Activated CD4-positive, CD25-positive, alpha-beta regulatory T cell treated with anti-CD3 and anti-CD28 coated beads, Interleukin-2, amount 50 U/mL, for 16 hours (primary cell): ENCODE data around the gene FER.
"Not testable (repeated sequence)": the region's sequence is repeated elsewhere in the genome, so short reads cannot be mapped to it uniquely, and the experiment has no call there.

ENCODE experiments used
- DNase-seq: peaks from one replicate; pipeline ENCODE4 v3.0.0-alpha.2; 2020; ENCODE audit warnings: low read depth, low spot score

Gene FER

DNA sequence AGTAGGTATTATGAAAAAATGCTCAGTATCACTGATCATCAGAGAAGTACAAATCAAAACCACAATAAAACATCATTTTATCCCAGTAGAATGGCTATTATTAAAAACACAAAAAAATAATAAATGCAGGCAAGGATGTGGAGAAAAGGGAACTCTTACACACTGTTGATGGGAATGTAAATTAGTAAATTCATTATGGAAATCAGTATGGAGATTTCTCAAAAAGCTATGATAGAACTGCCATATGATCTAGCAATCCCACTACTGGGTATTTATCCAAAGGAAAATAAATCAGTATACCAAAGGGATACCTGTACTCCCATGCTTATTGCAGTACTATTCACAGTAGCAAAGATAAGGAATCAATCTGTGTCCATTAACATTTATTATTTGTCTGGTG, 209.6 kb downstream of the FER start:
- no peak for DNase-seq

GRCh38 chr5:108966910-108967309, 219.2 kb downstream of the FER start:
- no peak for DNase-seq

DNA sequence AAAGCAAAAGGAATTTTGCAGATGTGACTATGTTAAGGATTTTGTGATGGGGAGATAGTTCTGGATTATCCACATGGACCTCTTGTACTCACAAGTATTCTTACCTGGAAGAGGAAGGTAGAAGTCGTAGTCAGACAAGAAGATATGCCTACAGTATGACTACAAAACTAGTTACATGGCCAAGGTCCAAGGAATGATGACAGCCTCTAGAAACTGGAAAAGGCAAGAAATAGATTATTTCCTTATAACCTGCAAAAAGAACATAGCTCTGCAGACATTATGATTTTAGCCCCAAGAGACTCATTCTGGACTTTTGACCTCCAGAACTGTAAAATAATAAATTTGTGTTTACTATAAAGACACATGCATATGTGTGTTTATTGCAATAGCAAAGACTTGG, 226.9 kb downstream of the FER start:
- DNase-seq = no peak

GRCh38 chr5:108975697-108976096, 228.0 kb downstream of the FER start:
- no peak for DNase-seq

- no peak for DNase-seq
These were observed 235.9 kb downstream of the FER start for GRCh38 chr5:108983461-108984092.

GRCh38 chr5:108989761-108990392, 242.2 kb downstream of the FER start:
- no peak for DNase-seq

DNA sequence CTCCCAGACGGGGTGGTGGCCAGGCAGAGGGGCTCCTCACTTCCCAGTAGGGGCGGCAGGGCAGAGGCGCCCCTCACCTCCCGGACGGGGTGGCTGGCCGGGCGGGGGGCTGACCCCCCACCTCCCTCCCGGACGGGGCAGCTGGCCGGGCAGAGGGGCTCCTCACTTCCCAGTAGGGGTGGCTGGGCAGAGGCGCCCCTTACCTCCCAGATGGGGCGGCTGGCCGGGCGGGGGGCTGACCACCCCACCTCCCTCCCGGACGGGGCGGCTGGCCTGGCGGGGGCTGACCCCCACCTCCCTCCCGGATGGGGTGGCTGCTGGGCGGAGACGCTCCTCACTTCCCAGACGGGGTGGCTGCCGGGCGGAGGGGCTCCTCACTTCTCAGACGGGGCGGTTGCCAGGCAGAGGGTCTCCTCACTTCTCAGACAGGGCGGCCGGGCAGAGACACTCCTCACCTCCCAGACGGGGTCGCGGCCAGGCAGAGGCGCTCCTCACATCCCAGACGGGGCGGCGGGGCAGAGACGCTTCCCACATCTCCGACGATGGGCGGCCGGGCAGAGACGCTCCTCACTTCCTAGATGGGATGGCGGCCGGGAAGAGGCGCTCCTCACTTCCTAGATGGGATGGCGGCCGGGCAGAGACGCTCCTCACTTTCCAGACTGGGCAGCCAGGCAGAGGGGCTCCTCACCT, 244.8 kb downstream of the FER start:
- not testable (repeated sequence) for DNase-seq

DNA sequence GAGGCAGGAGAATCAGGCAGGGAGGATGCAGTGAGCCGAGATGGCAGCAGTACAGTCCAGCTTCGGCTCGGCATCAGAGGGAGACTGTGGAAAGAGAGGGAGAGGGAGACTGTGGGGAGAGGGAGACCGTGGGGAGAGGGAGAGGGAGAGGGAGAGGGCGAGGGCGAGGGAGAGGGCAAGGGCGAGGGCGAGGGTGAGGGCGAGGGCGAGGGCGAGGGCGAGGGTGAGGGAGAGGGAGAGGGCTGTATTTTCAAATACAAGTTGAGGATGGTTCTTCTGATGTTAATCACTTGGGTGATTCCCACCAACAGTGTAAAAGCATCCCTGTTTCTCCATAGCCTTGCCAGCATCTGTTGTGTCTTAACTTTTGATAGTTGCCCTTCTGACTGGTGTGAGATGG, 245.7 kb downstream of the FER start:
- DNase-seq = not testable (repeated sequence)

GRCh38 chr5:108997720-108998119, 250.0 kb downstream of the FER start:
- no peak for DNase-seq

DNA sequence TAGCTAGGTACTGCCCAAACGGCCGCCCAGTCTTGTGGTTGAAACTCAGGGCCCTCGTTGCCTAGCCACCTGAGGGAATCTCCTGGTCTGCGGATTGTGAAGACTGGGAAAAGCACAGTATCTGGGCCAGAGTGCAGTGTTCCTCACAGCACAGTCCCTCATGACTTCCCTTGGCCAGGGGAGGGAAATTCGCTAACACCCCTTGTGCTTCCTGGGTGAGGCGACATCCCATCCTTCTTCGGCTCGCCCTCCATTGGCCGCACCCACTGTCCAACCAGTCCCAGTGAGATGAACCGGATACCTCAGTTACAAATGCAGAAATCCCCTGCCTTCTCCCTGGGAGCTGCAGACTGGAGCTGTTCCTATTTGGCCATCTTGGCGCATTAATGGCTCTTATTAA, 250.5 kb downstream of the FER start:
- DNase-seq = no peak

GRCh38 chr5:109003928-109004327, 256.2 kb downstream of the FER start:
- DNase-seq = no peak

DNA sequence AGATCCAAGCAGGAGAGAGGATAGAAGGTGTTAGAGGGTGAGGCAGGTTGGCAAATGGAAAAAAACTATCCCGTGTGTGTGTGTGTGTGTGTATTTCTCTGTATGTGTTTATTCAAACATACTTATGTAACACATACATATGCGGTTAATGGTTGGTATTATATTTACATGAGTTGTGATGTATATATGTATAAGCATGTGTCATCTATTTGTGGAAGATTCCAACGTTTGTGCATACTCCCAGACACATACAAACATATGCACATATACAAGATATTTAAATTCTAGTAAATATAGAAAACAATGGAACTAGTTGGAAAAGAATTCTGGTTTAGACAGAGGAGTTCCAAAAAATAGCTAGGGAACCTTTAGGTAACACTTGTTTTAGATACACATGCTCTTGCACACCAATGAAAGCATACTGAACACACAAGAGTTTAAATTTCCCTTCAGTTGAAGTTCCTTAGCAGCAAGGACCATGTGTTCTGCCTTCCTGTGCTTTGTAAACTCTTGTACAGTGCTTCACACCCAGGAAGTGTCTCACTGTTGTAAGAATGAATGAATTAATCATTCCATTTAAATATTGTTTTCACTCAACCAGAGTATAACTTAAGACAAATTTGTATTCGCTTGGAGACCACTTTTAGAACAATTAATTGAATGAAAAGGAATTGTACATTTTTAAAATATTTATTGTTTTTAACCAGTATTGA, 257.8 kb downstream of the FER start:
- no peak for DNase-seq

GRCh38 chr5:109006129-109006528, 258.4 kb downstream of the FER start:
- no peak for DNase-seq

GRCh38 chr5:109016300-109016699, 268.6 kb downstream of the FER start:
- DNase-seq = no peak

- no peak for DNase-seq
These were observed 274.4 kb downstream of the FER start for GRCh38 chr5:109022056-109022455.

DNA sequence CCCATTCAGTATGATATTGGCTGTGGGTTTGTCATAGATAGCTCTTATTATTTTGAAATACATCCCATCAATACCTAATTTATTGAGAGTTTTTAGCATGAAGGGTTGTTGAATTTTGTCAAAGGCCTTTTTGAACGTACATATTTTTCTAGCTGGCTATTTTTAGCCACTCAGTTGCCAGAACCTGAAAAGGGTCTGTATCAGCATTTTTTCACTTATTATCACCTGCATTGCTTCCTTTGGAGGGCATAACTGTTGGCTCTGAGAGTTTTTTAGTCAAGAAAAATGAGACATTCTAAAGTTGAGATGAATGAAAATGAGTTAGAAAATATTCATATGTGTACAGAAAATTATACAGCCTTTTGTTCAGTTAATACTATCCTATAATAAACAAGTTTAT, 278.0 kb downstream of the FER start:
- not testable (repeated sequence) for DNase-seq

DNA sequence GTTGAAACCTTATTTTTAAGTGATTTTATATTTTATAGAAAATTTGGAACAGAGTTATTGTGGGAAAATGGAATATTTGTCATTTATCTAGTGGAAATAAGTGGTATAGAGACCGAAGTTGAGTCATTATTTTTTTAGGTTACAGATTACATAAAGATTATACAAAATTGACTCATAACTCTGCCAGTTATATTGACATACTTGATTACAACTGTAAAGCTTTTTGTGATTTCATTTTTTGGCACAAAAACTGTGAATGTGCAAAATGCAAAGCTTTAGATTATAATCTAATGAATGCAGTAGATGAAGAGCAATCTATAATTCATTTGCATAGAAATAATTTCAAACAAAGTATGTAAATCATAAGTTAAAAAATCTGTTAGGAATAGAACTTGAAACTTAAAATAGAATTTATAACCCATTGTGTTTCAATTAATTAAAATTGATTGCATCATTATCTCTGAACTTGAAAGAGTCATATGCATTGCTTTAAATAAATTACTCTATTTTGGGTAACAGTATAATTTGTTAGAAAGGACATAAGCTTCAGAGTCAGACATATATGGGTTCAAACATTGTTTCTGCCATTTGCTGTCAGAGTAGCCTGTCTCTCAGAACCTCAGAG, 280.4 kb downstream of the FER start:
- DNase-seq = no peak

DNA sequence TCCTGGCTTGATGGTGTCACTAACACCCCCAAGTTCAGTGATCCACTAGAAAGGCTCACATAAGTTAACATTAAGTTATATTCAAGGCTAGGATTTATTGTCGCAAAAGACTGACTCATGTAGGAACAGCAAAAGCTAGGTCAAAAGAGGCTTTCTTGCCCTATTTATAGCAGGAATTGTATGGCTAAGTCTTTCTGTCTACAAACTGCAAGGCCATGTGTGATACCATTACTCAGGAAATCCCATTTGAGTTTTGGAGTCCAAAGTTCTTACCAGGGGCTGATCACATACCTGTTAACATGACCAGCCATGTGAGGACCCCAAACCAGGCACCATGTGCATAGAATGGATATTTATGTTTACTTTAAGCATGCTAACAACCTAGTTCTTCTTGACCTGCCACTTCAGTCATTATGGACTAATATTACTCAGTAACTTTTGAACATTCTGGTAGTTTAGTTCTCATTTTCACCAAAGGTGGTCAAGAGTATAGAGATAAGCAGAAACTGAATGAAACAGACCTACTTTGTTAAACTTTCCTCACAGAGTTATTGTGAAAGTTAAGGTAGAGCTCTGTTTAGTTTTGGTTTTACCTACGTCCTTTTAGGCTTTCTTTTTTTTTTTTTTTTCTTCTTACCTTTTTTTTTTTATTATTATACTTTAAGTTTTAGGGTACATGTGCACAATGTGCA, 281.1 kb downstream of the FER start:
- no peak for DNase-seq

DNA sequence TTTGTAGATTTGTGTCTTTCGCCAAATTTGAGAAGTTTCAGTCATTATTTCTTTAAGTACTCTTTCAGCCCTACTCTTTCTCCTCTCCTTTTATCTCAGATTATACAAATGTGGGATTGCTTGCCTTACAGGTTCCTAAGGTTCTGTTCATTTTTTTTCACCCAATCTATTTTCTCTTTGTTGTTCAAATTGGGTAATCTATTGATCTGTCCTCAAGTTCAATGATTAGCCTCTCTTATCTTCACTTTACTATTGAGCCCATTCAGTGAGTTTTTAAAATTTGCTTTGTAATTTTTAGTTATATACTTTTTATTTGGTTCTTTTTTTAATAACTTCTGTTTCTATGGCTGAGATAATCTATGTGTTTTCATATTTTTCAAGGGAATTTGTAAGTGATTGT, 282.1 kb downstream of the FER start:
- DNase-seq = no peak

- no peak for DNase-seq
These were observed 282.9 kb downstream of the FER start for GRCh38 chr5:109030360-109031143.

GRCh38 chr5:109034306-109034705, 286.6 kb downstream of the FER start:
- DNase-seq = no peak
